WI38 (cell line): ENCODE measurements around the gene RPE.

Experiments
- H3K4me3 ChIP-seq: 2 replicates; pipeline ENCODE4 v1.5.1; 2011; ENCODE audit warnings: low read depth, mild to moderate bottlenecking, control low read depth, low read length
- CTCF ChIP-seq: IDR thresholded peaks from 2 replicates; pipeline ENCODE4 v1.5.1; 2012; ENCODE audit warnings: low read depth, mild to moderate bottlenecking, control low read depth, low read length

The RPE gene

GRCh38 chr2:209969692-209970091 is 32.7 kb upstream of the RPE start:
- no peak for TF ChIP-seq CTCF
- no peak overlapping the region for H3K4me3 ChIP-seq

GRCh38 chr2:209970271-209970670 is 32.2 kb upstream of the RPE start:
- no peak for TF ChIP-seq CTCF
- H3K4me3 ChIP-seq, result no peak overlapping the region

GRCh38 chr2:209970711-209971110 is 31.7 kb upstream of the RPE start:
- TF ChIP-seq CTCF, result no peak
- H3K4me3 ChIP-seq, result no peak overlapping the region

GRCh38 chr2:209973328-209973727 is 29.1 kb upstream of the RPE start:
- no peak for TF ChIP-seq CTCF
- H3K4me3 ChIP-seq, result no peak overlapping the region

- no peak overlapping the region for H3K4me3 ChIP-seq
- TF ChIP-seq CTCF, result no peak
Measured at GRCh38 chr2:209974576-209974975, 27.9 kb upstream of the RPE start.

- no peak for TF ChIP-seq CTCF
- H3K4me3 ChIP-seq, result no peak overlapping the region
Measured at GRCh38 chr2:209976698-209977385, 25.6 kb upstream of the RPE start.

- H3K4me3 ChIP-seq, result no peak overlapping the region
- TF ChIP-seq CTCF, result peak; percentile 13; the same call in 1 of the 2 replicates
Measured at GRCh38 chr2:209977386-209978239, 24.8 kb upstream of the RPE start.
